NCI-H510A treated with DMSO at 0.1 percent for 48 hours (cell line): Measurements from ENCODE around the gene CDC42BPB.

Source experiments
- DNase-seq: peaks from one replicate; lab custom pipeline; 2025; lab: John Stamatoyannopoulos, UW

Gene CDC42BPB

DNA sequence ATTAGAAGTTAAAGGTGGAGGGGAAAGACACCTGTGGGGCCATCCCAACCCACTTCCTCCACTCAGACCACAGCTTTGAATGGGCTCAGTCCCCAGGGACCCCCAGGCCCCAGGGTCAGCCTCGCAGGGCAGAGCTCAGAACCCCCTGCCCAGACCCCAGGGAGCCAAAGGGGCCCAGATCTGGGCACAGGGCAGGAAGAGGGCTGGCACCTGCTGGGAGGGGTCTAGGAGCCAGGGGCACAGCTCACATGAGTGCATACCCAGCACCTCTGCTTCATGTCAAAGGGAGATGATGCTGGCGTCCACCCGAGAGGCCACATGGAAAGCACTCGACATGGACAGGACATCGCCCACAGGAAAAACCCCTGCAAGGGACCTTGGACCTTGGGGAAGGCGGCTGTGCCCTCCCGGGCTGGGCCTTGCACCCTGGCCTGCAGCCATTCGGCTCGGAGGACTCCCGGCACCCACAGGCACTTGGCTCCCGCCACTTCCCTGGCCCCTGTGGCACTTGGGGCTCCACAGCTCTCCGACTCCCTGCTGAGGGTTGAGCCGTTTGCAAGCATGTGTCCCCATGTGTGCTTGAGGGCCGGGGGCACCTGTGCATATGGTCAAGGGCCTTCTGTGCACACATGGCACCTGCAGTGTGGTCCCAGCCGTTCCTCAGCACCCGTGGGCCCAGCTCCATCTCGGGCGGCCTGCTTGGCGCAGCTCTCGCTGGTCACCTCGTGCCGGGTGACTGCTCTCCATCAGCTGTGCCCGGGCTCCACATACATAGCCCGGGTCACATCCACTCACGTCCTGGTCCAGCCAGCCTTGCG is 142.7 kb downstream of the CDC42BPB start:
- no peak for DNase-seq

DNA sequence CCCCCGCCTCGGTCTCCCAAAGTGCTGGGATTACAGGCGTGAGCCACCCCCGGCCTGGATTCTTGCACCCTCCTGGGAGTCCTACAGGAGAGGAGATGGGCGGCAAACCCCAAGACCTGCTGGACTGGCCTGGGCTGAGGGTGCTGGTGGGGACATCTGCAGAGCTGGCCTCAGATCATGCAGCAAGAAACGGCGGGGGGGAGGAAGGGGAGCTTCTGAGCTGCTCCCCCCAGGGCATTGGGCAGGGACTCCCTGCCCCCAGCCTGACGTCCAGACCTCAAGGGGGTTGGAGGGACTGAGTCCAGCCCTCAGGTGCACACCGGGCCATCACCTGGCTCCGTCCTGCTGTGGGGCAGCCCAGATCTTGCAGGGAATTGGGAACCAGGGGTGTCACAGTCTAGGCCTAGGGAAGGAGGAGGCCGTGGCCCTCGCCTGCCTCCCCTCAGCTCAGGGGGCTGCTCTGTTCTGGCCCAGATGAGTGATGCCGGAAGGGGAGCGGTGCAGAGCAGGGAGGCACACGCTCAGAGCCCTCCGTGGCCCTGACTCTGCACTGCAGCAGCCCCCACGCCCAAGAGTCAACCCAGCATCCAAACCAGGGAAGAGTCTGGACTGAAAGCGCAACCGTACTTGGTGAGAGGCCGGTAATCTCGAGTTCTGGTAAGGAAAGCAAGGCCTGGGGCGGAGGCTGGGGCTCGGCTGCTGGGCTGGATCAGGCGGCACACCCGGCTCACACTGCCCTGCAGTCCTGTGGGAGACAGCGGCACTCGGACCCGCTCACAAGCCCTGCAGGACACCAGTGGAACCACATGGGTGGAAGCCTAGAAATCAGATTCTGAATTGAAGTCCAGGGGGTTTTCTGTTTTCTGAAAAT is 143.8 kb downstream of the CDC42BPB start:
- no peak for DNase-seq

DNA sequence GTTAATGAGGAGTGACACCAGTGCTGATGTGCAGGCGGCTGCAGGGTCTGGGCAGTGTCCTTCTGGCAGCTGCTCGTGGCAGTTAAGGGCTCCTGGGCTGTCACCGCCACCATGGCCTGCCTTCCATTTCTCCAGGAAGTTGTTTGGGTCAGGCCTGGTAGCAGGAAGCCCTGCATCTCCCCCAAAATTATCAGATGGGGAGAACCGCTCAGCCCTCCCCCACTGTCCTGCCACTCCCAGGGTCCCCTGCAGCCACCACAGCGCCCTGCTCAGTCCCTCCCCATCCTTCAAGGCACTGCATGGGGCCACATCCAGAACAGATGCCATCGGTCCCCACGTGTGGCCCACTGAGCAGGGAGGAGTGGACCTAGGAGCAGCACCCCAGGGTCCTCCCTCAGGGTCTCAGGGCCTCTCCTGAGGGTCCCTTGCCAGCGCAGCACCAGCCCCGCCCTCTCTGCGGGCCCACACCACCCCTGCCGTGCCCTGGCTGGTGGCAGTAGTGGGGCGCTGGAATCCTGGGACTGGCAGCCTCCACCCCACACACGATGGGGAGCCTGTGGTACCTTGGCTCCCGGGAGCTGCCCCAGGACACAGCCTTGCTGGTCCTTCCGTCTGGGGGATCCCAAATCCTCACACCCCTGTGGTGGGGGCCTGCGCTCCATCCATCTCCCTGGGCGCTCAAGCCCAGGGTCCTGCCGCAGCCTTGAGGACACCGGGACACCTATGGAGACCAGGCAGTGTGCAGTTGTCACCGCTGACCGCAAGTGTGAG is 145.2 kb downstream of the CDC42BPB start:
- DNase-seq: no peak

DNA sequence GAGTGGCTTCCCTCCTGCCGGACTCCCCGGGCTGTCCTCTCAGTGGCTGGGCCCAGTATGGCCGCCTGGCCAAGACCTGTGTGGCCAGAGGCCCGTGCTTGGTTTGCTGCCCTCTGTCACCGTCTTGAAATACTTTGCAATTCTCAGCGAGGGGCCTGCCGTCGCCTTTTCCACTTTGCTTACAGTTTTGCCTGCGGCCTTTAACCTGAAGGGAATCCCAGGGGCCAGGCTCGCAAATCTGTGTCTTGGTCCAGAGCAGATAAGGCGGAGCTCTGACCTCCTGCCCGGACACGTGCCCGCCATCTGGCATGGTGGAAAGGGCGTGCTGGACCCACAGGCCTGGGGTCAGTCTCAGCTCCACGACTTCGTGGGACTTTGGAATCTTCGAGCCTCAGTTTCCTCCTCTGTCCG is 145.8 kb downstream of the CDC42BPB start:
- no peak for DNase-seq

DNA sequence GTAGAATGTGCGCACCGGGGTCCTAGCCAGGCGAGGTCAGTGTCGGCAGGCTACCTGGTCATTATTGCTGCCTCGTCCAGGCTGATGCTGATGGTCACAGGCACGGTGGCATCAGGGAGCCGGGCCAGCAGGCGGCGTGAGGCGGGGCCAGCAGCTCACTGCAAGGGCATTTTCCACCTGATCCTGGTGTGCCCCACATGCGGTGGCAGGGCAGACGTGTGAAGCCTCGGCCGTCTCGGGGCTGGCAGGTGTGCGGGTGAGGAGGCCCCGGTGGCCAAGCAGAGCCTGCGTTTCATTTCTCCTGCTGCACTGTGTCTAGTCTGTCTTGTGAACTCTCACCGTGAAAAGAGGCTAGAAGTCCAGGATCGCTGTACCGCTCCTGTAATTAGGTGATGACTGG is 146.9 kb downstream of the CDC42BPB start:
- no peak for DNase-seq

DNA sequence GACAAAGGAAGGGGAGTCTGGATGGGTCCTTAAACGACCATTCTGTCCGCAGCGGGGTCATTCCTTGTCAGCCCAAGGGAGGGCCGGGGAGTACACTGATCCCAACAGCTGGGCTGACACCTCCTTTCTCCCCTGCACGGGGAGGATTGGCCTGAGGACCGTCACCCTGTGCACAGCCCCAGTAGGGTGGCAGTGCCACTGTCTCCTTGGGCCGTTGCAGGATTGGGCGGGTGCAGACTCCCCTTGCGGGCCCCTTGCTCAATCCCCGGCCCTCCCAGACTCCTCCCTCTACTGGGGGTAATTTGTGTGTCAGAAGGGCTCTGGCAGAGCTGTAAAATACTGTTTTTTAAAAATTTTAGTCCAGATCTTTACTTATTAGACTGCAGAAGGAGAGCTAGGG is 147.4 kb downstream of the CDC42BPB start:
- no peak for DNase-seq

DNA sequence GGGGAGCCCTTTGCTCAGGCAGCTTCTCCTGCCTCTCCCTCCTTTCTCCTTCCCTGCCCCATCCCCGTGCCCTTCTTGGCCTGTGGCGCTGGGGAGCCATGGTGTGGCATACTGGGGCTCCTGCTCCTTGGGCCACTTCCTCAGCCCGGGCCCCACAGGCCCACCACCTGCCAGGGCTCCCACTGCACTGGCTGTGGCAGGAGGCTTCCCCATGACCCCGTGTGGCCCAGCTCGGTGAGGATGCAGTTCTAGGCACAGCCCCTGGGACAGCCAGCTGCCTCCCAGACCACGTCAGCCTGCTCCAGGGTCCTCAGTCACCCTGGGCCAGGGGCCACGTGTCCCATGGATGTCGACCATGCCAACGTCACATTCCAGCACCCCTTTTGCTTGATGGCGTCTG is 147.9 kb downstream of the CDC42BPB start:
- DNase-seq: no peak

DNA sequence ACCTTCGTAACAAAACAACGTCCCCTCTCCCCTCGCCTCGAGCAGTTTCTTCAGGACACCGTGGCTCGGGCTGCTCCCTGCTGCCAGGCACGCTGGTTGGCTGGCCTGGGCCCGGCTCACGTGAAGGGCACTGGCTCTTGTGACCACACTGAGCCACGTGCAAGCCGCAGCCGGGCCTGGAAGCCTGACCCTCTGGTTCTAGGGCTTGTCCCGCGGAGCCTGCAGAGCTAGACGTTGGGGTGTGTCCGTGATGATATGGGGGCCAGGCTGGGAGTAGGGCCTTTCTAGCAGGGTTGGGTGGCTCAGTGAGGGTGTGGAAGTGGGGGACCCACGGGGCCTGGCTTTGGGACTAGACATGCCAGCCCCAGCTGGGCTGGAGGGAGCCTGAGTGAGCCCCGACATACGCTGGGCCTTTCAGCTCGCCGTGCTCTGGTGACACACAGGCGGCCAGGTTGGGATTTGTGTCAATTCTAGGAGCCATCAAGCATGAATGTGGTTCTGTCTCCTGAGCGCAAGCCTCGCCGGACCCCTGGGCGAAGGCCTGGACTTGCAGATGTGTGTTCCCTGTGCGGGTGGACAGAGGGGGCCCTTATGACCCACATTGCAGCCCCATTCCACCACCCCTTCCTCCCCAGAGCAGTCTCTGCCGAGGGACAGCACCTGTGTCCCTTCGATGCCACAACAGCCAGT is 148.4 kb downstream of the CDC42BPB start:
- DNase-seq: no peak

DNA sequence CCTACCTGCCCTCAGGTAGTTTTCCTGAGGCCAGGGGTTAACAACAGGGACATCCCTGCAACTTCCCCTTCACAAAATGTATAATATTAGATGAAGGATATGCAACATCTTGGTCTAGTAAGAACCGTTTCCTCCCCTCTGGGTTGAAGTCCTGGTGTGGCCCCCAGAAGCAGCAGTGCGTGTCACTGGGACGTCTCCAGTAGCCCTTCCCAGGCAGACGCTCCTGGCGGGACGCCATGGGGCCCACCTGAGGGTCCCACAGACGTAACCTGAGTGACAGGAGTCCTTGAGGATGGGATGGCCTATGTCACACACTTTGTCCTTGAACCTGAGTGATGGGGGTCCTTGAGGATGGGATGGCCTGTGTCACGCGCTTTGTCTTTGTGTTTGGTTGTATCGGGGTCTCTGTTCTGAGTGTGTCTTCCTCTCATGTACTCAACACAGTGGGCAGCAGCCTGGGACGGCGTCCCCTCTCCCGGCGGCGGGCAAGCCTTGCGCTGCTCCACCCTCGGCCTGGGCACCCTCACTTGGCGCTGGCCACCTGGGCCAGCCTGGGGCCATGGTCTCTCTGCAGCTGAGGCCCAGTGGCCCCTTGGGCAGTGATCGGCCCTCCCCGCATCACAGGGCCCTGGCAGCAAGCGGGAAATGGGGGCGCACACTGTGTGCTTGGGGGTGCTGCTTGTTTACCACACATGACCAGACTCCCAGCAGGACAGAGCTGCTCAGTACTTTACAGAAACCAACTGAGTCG is 149.2 kb downstream of the CDC42BPB start:
- DNase-seq: no peak

DNA sequence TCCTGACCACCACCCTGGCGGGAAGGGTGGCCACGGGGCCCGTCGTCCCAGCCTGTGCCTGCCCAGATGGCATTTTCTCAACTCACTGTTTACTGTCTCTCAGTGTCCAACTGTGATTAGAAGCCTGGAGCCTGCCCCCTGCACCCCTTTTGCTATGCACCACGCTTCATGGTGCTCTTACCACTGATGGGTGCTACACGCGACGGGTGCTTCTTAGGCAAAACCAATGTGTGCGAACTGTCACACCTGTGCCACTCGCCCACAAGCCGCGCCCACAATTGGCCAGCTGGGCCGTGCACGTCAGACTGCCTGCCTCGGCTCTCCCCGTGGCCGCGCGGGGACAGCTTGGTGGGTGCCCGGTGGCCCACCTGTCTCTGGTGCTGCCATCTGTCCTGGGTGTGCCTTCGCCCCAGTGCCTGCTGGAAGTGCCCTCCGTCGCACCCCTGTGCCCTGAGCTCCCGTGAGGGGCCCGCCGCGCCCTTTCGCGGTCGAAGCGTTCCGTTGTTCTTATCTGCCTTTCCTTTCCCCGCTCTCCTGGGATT is 150.0 kb downstream of the CDC42BPB start:
- DNase-seq: no peak

DNA sequence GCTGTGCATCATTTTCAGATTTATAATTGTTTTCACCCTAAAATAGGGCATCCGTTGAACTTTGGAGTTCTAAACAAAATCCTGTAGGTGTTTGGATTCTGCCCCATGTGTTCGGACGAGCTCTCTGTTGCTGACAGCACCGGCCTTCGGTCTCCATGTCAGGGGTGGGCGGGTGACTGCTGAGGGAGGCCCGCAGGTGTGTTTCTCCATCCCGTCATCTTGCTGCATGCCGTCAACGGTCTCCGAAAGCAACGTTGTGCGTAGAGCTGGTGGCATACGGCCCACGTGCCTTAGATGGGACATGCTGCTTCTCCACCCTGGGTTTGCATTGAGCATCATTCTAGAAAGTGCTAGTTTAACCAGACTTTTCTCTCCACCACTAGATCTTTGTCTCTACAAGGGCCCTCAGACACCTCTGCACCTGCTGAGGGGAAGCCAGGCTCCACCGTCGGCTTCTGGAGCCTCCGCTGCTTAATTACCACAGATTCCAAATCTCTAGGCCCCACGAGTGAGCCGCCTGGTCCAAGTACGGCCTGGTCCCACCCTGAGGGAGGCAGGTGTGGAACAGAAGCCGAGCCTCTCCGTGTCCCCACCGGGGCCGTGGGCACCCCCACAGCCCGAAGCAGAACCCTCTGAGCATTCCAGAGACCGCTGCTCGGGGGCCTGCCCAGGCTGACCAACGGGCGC is 150.6 kb downstream of the CDC42BPB start:
- no peak for DNase-seq

DNA sequence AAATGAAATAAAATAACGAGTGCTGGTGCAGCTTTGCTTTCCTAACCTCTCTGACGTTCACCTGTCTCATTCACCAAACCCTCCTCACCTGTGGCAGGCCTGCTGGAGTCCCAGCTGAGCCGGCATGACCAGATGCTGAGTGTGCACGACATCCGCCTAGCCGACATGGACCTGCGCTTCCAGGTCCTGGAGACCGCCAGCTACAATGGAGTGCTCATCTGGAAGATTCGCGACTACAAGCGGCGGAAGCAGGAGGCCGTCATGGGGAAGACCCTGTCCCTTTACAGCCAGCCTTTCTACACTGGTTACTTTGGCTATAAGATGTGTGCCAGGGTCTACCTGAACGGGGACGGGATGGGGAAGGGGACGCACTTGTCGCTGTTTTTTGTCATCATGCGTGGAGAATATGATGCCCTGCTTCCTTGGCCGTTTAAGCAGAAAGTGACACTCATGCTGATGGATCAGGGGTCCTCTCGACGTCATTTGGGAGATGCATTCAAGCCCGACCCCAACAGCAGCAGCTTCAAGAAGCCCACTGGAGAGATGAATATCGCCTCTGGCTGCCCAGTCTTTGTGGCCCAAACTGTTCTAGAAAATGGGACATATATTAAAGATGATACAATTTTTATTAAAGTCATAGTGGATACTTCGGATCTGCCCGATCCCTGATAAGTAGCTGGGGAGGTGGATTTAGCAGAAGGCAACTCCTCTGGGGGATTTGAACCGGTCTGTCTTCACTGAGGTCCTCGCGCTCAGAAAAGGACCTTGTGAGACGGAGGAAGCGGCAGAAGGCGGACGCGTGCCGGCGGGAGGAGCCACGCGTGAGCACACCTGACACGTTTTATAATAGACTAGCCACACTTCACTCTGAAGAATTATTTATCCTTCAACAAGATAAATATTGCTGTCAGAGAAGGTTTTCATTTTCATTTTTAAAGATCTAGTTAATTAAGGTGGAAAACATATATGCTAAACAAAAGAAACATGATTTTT is 151.9 kb downstream of the CDC42BPB start:
- DNase-seq: no peak

DNA sequence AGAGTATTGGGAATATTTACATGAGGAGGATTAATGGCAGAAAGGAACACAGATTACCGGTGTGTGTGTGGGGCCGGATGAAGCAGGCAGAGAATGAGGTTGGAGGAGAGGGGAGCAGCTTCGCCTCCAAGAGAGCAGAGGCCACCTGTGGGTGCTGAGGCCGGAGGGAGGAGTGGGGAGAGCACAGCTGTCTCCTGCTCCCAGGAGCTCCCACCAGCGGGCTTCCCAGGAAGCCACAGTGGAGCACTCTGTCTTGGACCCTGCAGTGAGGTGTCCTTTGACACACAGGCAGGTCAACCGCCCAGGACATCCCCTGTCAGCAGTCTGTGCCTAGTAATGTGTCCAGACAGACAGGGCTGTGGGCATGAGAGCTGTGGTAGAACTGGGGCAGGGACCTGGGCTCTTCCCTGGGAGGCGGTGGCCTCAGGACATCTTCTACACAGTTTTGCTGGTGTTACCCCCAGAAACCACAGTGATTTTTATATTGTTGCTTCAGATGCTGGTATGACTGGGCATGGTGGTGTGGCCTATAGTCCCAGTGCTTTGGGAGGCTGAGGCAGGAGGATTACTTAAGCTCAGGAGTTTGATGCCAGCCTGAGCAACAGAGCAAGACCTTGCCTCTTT is 153.3 kb downstream of the CDC42BPB start:
- no peak for DNase-seq

DNA sequence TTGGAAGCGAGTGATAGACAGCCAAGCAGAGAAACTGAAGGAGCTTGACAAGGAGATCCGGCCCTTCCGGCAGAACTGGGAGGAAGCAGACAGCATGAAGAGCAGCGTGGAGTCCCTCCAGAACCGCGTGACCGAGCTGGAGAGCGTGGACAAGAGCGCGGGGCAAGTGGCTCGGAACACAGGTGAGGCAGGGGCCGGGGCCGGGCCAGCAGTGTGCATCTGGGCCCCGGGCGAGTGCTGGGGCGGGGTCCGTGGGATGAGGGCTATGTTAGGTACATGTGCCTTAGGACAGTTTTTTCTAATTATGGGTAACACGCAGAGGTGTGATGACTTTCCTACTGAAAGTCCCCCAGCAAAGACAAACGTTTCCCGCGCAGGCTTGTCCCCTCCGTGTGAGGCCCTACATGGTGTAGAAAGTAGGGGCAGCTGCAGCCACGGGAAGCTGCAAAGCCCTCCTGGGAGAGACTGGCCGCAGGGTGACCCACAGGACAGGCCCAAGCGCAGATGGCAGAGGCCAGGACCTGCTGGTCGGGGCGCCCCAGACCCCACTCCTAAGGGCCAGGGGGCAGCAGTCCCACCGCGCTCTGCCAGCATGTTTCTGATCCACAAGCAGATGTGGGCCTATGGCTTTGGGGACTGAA is 154.0 kb downstream of the CDC42BPB start:
- DNase-seq: no peak

DNA sequence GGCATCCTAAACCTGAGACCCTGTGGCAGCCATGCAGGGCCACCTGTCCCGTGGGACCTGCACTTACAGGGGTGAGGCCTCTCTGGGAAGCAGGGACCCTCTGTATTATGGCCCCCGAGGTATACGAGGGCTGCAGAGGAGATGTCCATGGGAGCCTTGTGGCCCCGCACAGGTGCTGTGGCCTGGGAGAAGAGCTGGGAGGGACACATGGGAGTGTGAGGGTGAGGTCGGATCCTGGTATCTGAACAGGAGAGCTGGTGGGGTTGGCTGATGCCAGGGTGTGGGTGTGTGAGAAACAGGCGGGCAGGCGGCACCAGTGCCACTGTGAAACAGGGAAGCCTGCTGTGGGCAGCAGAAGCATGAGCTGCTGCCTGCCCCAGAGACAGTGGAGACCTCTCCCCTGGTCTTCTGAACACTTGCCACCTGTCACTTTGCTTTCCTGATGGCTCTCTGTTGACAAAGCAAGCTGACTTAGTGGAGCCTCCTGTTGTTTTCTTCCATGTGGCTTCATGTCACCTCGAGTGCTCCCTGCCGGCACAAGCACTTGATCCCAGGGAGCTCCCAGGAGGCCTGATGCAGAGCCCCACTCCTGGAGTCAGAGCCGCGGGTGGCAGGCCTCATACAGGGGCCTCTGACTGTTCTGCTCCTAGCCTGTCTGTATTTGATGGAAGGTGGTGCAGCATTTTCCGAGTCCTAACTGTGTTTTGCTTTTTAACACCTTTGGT is 154.7 kb downstream of the CDC42BPB start:
- peak; percentile 18 for DNase-seq

DNA sequence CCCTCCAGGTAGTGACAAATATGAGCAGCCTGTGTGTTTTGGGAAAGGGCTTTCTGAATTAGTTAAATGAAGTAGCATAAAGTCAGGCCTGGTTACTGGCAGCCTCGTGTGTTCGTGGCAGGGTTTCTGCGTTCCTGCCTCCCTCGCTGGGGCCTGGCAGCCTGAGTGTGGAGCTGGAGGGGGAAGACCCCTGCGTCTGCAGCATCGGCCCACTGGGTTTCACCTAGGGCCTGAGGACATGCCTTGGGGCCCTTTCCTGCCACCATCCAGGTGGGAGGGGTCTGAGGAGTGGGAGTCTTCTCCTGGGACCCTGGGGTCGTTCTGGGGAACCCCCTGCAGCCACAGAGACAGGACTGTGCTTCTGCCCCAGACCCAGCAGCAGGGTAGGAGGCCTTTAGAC is 155.3 kb downstream of the CDC42BPB start:
- no peak for DNase-seq

DNA sequence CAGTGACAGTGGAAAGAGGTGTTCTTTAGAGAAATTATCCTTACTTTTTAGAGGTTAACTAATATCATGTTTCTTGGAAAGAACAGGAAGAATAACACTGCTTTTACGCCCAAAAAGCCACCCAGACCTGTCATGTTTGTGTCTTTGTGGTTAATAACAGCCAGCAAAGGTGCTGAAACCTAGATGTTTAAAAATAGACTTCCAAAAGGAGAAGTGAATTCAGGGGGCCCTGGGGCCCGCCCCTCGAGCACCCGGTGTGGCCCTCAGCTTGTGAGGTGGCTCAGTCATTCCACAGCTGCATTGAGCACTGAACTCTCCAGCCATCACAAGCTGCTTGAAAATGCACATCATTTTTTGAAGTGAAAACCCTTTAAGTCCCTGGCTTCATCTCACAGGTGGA is 155.7 kb downstream of the CDC42BPB start:
- no peak for DNase-seq
